ENCODE results near the gene ALB.

DNA sequence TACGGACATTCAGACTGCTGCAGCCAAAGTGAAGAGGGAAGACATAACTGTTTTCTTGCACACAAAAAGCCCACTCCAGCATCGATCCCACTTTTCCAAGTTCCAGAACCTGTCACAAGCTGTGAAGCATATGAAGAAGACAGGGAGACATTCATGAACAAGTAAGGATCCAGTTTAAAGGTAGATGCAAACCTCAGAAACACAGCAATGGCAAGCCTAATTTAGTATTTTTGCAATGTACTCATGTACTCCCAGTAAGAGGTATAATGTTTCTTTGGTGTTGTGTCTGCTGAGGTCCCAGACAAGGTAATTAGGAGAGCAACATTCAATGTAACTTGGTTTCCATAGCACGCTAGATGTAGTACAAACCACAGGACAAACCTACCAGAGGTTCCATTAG lies 36.6 kb downstream of the ALB start:
- TF ChIP-seq POLR2A (IDR thresholded peaks at IDR 0.05): no peak
- TF ChIP-seq, protein P1, sequence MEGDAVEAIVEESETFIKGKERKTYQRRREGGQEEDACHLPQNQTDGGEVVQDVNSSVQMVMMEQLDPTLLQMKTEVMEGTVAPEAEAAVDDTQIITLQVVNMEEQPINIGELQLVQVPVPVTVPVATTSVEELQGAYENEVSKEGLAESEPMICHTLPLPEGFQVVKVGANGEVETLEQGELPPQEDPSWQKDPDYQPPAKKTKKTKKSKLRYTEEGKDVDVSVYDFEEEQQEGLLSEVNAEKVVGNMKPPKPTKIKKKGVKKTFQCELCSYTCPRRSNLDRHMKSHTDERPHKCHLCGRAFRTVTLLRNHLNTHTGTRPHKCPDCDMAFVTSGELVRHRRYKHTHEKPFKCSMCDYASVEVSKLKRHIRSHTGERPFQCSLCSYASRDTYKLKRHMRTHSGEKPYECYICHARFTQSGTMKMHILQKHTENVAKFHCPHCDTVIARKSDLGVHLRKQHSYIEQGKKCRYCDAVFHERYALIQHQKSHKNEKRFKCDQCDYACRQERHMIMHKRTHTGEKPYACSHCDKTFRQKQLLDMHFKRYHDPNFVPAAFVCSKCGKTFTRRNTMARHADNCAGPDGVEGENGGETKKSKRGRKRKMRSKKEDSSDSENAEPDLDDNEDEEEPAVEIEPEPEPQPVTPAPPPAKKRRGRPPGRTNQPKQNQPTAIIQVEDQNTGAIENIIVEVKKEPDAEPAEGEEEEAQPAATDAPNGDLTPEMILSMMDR (IDR thresholded peaks at IDR 0.05): no peak
